Measurements from ENCODE around the gene ZNF620.
"Not testable (repeated sequence)": the region's sequence is repeated elsewhere in the genome, so short reads cannot be mapped to it uniquely, and the experiment has no call there.

The ZNF620 gene

DNA sequence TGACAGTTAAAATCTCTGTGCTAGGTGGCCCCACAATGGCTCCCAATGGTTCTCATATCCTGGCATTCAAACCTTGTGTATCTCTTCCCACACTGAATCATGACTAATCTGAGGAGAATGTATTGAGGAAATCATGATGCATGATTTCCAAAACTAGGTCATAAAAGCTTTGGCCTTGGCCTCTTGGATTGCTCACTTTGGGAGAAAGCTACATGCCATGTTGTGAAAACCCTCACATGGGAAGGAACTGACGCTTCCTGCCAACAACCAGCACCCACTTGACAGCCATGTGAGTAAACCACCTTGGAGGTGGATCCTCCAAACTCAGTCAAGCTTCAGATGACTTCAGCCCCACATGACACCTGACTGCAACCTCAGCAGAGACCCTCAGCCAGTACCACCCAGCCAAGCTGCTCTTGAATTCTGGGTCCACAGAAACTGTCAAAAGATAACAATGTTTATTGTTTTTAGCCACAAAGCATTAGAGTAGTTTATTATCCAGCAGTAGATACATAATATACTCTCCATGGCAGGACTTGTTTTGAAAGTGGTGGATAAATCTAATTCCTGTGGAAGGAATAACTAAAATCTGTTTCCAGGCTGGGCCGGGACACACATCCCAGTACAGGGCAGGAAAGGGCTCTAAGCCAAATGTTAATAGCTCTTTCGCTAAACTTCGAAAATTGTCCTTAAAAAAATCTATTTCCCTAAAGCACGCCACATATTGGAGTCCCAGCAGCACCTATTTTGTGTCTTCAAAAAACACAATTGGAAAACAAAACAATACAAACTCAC lies 1.0 kb upstream of the ZNF620 start:
- DNase-seq = no peak

DNA sequence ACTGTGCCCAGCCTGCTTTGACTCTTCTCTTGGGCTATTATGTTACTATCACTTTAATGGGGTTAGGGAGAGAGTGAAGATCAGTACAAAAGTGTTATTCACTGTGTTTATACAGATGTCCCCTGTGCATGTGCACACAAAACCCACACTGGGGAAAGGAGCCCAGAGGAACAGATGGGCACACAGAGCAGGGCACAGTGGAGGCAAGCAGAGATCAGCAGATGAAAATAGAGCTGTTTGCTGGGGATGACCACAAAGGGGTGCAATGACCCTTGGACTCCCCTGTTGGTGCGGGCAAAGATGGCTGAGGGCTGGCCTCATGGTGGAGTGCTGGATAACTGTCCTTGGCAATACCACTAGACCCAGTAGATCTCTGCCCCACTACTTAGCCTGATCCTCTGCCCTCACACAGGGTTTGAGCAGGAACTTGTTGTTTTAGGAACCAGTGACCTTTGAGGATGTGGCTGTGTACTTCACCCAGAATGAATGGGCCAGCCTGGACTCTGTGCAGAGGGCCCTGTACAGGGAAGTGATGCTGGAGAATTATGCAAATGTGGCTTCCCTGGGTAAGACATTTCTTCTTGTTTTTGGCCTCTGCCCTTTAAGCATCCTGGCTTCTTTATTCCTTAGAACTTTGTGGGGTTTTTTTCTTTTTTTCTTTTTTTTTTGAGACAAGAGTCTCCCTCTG lies 5.3 kb downstream of the ZNF620 start:
- no peak for DNase-seq

DNA sequence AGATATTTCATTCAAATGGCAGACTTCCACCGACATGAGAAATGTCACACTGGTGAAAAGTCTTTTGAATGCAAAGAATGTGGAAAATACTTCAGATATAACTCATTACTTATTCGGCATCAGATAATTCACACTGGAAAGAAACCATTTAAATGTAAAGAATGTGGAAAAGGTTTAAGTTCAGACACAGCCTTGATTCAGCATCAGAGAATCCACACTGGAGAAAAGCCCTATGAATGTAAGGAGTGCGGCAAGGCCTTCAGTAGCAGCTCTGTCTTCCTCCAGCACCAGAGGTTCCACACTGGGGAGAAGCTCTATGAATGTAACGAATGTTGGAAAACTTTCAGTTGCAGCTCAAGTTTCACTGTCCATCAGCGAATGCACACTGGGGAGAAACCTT lies 10.4 kb downstream of the ZNF620 start:
- DNase-seq = no peak

DNA sequence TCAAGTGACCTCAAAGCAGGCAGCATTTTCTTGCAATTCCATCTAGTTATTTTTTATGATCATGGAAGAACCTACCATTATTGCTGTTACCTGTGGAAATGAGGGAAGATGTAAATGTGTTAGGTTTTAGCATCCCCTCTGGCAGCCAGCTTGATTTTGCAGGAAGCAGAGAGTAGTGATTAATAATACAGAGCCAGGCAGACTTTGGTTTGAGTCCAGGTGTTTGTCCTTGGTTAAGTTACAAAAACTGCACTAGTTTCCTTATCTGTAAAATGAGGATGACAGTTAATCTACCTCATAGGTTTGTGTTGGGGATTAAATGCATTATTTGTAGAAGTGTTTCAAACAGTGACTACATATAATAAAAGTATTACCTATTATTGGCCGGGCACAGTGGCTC lies 12.2 kb downstream of the ZNF620 start:
- DNase-seq = no peak

DNA sequence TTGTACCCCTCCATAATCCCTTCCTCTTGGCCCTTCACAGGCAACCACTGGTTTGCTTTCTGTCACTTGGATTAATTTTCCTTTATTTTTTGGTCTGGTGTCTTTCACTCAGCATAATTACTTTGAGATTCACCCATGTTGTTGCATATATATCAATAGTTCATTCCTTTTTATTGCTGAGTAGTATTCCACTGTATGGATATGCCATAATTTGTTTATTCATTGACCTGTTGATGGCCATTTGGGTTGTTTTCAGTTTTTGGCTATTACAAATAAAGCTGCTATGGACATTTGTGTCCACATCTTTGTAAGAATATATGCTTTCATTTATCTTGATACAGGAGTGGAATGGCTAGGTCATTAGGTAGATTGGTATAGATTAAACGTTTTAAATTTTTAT lies 13.0 kb downstream of the ZNF620 start:
- DNase-seq = no peak

DNA sequence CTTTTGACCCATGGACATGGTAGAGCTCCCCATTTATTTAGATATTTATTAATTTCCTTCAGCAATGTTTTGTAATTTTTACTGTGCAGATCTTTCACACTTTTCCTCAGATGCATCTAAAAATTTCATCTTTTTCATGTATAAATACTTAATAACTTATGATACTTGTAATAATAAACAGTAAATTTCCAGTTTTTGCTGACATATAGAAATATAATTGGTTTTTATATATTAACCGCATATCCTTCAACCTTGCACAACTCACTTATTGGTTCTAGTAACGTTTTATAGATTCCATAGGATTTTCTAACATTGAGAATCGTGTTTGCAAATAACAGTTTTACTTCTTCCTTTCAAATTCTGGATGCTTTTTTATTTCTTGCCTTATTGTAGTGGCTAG lies 15.4 kb downstream of the ZNF620 start:
- DNase-seq = no peak

DNA sequence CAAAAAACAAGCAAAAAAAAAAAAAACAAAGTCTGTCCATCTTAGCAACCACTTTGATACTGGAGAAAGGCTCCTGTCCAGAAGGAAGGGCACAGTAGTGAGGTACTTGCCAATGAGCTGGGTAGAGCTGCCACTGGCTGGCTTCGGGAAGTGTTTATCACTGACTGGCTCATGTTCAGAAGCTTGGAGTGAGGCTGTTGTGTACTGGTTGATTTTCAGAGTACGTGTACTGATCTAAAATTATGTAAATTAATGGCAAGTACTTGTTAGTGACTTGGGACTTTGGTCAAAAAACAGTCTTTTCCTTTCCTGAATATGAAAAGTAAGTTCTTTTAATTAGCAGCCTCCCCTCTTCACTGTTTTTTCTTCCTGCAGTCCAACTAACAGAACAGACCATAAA lies 17.9 kb downstream of the ZNF620 start:
- no peak for DNase-seq

DNA sequence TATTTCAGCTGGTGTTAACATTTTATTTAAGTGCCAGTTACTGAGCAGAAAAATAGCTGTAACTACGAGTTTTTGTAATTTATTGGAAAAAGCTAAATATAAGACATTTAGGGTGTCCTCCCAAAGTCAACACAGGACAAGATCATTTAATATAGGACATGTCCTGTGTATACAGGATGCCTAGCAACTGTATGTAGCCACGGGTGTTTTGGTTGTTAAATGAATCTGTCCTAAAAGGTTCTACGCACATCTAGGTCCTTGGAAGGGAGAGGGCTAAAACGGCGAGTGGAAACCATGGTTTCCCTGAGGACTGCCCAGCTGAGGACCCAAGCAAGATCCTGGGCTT lies 18.4 kb downstream of the ZNF620 start:
- peak; percentile 47 for DNase-seq

DNA sequence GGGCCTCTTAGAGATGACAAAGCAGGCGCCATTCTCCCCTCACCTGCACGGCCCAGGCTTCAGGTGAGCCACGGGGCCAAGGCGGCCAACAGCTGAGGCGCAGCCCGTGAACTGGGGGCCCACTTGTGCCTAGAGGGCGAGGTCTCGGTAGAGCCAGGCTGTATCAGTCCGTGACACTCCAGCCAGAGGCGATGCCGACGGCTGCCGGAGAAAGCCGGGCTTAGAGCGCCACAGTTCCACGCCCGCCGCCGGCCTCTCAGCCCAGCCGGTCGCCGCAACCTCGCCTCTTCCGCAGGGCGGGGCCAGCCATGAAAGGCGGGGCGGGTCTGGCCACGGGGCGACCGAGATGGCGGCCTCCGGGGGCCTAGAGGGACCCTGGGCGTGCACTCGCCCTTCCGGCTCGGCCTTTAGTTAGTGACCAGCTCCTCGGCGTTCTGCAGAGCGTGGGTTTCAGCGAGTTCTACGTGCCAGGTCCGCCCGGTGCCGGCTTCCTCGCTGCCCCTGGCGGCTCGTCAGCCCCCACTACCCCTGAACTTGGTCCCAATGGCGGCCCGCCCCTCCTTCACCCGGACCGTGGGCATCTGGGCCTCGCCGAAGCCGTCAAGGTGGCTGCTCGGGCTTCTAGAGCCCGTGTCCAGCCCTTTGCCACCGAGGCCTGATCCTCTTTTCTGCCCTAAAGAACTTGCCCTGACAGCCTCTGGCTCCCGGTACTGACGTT lies 18.9 kb downstream of the ZNF620 start, which contains the start of gene ZNF621:
ZNF621 (plus strand) TSS at position 393 of the 718 bp plus-strand sequence. CDS start 881 bp downstream, outside the sequence.
- peak; percentile 47 for DNase-seq

DNA sequence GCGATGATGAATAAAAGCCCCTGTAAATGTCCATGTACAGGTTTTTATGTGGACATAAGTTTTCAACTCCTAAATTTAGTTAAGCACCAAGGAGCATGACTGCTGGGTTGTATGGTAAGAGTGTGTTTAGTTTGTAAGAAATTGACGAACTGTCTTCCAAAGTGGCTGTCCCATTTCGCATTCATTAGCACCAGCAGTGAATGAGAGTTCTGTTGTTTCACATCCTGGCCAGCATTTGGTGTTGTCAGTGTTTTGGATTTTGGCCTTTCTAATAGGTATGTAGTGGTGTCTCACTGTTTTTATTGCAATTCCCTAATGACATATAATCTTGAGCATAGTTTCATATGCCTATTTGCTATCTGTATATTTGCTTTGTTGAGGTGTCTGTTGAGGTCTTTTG lies 22.6 kb downstream of the ZNF620 start:
- no peak for DNase-seq

DNA sequence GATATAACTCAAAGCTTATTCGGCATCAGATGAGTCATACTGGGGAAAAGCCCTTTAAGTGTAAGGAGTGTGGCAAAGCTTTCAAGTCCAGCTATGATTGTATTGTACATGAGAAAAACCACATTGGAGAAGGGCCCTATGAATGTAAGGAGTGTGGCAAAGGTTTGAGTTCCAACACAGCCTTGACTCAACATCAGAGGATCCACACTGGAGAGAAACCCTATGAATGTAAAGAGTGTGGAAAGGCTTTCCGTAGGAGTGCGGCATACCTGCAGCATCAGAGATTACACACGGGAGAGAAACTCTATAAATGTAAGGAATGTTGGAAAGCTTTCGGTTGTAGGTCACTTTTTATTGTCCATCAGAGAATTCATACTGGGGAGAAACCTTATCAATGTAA lies 26.4 kb downstream of the ZNF620 start:
- no peak for DNase-seq

DNA sequence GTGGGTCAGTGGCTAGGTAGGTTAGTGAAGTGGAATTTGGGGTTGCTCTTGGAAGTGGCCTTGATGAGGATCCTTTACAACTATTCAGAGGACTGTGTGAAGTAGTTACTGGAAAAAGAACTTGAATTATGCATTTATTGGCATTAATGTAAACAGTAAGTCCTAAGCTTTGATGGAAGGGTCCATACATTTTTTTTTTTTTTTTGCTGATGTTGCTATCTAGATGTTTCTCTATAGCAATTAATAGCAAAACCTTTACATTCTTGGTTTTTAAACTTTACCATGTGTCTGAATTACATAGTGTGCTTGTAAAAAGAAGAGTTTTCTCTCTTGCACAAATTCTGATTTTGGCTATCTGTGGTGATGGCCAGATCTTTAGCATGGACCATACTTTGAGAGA lies 28.4 kb downstream of the ZNF620 start:
- DNase-seq = no peak

DNA sequence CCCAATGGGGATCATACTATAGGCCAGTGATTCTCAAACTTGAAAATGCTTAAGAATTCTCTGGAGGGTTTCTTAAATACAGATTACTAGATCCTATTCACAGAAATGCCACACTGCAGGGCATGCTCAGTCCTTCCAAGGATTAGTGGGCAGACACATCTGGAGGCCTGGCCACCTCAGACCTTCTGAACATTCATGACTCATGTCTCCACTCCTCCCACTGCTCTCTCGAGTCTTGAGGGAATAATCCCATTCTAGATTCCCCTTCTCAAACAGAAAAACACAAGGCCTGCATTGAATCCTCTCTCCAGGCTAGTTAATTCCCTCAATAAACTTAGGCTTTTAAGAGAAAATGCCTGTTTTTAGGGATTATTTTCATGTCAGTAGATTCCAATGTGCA lies 41.0 kb downstream of the ZNF620 start:
- no peak for DNase-seq

DNA sequence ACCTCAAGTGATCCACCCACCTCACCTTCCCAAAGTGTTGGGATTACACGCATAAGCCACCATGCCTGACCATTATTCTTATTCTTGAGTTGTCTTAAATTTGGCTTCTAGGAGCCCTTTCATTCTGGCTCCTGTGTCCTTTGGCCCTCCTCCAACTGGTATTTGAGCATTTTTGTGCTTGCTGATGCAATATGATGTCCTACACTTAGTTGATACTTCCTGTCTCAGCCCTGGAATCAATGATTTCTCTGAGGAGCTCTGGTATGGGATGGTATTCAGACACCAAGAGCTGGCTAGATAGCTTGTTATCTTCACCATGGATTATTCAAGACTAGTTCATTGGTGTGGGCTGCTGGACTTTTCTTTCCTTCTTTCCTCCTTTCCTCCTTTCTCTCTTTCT lies 44.3 kb downstream of the ZNF620 start:
- DNase-seq = no peak

DNA sequence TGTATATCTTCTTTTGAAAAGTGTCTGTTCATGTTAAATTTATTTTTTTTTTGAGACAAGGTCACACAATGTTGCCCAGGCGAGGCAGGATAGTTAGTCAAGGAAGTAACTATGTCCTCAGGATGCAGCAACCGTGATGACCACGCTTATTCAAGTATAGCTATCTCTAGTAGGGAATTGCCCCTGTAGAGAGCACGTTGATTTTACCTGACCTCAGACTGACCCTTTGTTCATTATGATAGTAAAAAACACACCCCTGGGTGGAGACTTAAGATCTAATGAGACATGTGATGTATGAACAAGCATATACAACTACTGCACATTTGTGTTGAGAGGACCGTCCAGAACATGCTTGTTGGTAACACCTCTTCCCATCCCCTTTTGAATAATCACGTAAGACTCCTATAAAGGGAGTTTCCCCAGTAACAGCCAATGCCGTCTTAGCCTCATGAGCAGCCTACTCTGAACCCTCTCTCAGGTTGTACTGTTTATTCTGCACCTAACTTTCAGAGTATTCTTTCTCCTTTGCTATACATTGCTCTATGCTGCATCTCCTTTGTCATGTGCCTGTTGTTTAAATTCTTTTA lies 51.8 kb downstream of the ZNF620 start:
- no peak for DNase-seq

DNA sequence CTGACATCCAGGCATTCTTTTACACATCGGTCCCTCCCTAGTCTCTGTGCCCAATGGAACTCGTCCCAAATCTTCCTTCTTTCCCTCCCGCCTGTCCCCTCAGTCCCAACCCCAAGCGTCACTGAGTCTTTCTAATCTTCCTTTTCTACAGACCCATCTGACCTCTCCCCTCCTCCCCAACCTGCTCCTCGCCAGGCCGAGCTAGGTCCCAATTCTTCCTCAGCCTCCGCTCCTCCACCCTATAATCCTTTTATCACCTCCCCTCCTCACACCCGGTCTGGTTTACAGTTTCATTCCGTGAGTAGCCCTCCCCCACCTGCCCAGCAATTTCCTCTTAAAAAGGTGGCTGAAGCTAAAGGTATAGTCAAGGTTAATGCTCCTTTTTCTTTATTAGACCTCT lies 56.6 kb downstream of the ZNF620 start:
- not testable (repeated sequence) for DNase-seq

DNA sequence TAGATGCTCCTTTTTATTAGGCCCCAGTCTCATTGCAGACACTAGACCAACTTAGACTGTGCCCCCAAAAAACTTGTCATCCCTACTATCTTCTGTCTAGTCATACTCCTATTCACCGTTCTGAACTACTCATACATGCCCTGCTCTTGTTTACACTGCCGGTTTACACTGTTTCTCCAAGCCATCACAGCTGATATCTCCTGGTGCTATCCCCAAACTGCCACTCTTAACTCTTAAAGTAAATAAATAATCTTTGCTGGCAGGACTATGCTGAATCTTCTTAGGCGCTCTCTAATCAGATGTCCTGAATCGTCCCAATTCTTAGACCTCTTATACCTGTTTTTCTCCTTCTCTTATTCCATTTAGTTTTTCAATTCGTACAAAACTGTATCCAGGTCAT lies 59.8 kb downstream of the ZNF620 start:
- DNase-seq = not testable (repeated sequence)

DNA sequence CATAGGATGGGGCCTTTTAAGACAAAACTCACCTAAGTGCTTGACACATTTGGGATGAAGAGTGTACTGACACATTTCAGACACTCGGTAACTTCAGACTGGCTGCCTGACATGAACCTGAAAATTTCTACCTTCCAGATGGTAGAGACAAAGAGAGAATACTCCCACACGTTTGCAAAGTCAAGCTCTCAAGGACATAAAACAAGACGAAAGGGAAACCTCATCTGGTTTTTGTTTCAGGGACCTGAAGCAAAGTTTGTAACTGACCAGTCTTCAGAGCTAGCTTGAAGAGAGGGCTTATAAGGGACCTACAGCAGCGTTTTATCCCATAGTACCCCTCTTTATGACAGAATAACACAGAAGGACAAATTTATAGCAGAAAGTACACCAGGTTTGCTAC lies 60.9 kb downstream of the ZNF620 start:
- DNase-seq = no peak
